Measurements from ENCODE around the gene NFIB. TPM values are rescaled to one million over a fixed set of nuclear protein-coding genes. Genes with fewer than 3 reads are reported as not detected.
A peak's percentile ranks its signal among the peaks of the same experiment; 100 is the strongest.

The NFIB gene
- total and polyA plus RNA-seq, 2 donors from 2014 or later: 15.6 to 112 TPM

DNA sequence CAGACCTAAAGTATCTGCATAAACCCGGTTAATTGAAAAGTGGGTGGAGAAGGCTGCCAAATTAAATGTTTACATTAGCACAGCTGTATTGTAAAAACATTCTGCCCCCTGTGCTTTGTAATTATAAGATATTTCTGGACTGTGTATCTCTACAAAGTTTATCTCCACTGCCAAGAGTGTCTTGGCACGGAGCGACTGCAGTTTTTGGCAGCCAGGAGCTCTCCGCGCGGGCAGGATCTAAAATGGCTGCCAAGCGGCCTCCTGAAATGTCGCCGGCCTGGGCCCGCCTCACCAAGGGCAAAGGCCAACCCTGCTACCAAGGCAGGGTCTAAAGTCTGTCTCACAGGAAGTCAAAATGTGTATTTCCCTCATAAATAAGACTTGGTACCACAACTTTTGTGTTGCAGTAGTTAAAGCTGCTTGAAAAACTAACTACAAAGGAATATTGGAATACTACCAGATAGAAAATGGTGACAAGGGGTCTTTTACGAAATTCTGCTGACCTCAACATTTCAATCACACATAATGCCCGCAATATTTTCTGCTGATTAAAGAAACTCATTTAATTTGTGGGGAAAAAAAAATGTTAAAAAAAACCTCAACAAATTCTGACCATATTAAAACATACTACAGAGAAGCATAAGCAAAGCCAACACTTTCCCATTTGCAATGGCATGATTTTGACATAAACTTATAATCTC, 110.4 kb downstream of the NFIB start:
- H3K36me3 ChIP-seq (ENCODE audit: control insufficient read depth in 2 of 3, insufficient read depth in 3 of 3, low read length in 3 of 3): no peaks in the 10 kb centered on the region
- H3K27me3 ChIP-seq (ENCODE audit: control insufficient read depth, insufficient read depth, low read length): no peaks in the 10 kb centered on the region
- no peaks in the 10 kb centered on the region for H3K9me3 ChIP-seq (ENCODE audit: control insufficient read depth in 2 of 3, insufficient read depth in 1 of 3, low read length in 3 of 3)
- H3K4me3 ChIP-seq (ENCODE audit: low read length in 3 of 3): peak overlapping the region in 1 of 3 donors; percentile 30
- H3K4me1 ChIP-seq (ENCODE audit: control insufficient read depth in 2 of 3, insufficient read depth in 2 of 3, low read depth in 1 of 3, low read length in 3 of 3): peaks cover 0 to 30% (median 5%) of the 10 kb centered on the region in 3 donors
- peak overlapping the region in 1 of 3 donors; percentile 4 for H3K9ac ChIP-seq (ENCODE audit: low read length in 3 of 3)
- intact Hi-C loops (cut with DNase I): no loop called here
- FAIRE-seq: no peak
- H3K27ac ChIP-seq (ENCODE audit: low read depth in 2 of 2, low read length in 2 of 2): peak overlapping the region; percentile 46 to 78
- DNase-seq: no peak
- no peak for TF ChIP-seq CTCF (IDR thresholded peaks at IDR 0.05; ENCODE audit: borderline replicate concordance, extremely low read depth, insufficient read depth)

DNA sequence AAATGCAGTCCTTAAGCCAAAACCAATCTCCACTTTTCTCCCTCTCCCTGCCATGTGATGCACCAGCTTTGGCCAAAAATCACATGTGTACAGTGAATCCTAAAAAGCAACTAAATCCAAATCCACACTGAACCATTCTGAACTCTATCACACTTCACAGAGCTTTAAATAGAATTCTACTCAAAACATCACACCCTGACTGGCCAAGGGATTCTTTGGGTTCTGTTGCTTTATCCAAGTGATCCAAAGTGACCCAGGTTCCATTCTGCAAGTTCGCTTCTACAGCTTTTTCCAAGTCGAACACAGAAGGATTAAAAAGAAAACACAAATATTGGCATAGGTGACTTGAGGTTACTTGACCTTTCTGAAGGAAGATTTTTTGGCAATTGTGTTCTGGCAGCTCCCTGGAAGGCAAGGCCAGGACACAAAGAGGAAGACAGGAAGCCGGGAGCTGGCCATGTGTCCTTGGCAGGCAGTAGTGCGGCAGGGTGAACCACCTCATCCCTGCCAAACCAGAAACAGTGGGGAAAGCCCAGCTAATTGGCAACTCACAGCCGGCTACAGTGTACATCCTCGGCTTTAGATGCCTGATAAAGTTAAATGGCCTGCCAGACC, 115.0 kb downstream of the NFIB start:
- intact Hi-C loops (cut with DNase I): no loop called here
- FAIRE-seq: no peak

DNA sequence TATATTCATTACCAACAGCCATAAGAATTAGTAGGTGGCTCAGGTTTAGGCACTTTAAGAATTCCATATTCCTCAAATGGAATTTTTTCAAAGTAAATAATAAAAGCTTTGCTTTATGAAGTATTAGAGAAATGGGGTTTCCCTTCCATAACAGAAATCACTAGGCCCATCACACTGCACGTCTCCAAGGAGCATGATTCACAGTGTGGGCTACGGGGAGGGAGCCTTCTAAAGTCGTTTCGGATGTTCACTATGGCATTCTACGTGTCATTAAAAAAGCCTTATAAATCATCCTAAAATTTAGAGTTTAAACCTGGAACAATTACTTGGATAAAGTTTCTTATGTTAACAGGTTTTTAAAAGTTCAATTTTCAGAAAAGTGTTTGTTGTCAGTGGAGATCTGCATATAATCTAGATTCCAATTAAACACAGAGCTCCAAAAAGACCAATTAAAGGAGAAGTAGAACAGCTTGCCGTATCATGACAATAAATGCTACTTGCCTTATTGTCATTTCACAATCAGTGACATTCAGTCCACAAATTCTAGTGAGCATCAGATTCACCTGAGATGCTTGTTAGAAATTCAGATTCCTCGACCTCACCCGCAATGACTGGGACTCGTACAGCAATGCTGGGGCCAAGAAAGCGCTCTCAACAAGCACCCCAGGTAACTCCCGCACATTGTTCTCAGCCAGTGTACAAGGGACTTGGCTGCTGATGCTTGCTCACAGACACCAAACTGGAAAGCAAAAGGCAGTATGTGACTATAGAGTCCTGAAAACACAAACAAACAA, 115.7 kb downstream of the NFIB start:
- no peak overlapping the region for H3K9ac ChIP-seq (ENCODE audit: low read length in 3 of 3)
- intact Hi-C loops (cut with DNase I): no loop called here

More for the DNA sequence above, 115.0 kb downstream of the NFIB start:
- Histone ChIP-seq H3K4me1 (ENCODE audit: control insufficient read depth in 2 of 3, insufficient read depth in 2 of 3, low read depth in 1 of 3, low read length in 3 of 3) (peaks cover 0 to 31% (median 2%) of the 10 kb centered on the region in 3 donors), H3K36me3 (ENCODE audit: control insufficient read depth in 2 of 3, insufficient read depth in 3 of 3, low read length in 3 of 3) (no peaks in the 10 kb centered on the region), H3K27me3 (ENCODE audit: control insufficient read depth, insufficient read depth, low read length) (no peaks in the 10 kb centered on the region), H3K9me3 (ENCODE audit: control insufficient read depth in 2 of 3, insufficient read depth in 1 of 3, low read length in 3 of 3) (no peaks in the 10 kb centered on the region), H3K4me3 (ENCODE audit: low read length in 3 of 3) (no peak overlapping the region), H3K27ac (ENCODE audit: low read depth in 2 of 2, low read length in 2 of 2) (no peak overlapping the region), H3K9ac (ENCODE audit: low read length in 3 of 3) (no peak overlapping the region)
- no peak for TF ChIP-seq CTCF (IDR thresholded peaks at IDR 0.05; ENCODE audit: borderline replicate concordance, extremely low read depth, insufficient read depth)
- DNase-seq: no peak

More for the DNA sequence above, 115.7 kb downstream of the NFIB start:
- H3K9me3 ChIP-seq (ENCODE audit: control insufficient read depth in 2 of 3, insufficient read depth in 1 of 3, low read length in 3 of 3): no peaks in the 10 kb centered on the region
- H3K27ac ChIP-seq (ENCODE audit: low read depth in 2 of 2, low read length in 2 of 2): no peak overlapping the region
- DNase-seq (no peak), FAIRE-seq (no peak)
- H3K4me3 ChIP-seq (ENCODE audit: low read length in 3 of 3): no peak overlapping the region
- H3K27me3 ChIP-seq (ENCODE audit: control insufficient read depth, insufficient read depth, low read length): no peaks in the 10 kb centered on the region
- H3K4me1 ChIP-seq (ENCODE audit: control insufficient read depth in 2 of 3, insufficient read depth in 2 of 3, low read depth in 1 of 3, low read length in 3 of 3): peaks cover 0 to 31% (median 2%) of the 10 kb centered on the region in 3 donors
- TF ChIP-seq CTCF (IDR thresholded peaks at IDR 0.05; ENCODE audit: borderline replicate concordance, extremely low read depth, insufficient read depth): no peak
- no peaks in the 10 kb centered on the region for H3K36me3 ChIP-seq (ENCODE audit: control insufficient read depth in 2 of 3, insufficient read depth in 3 of 3, low read length in 3 of 3)

Measured in kidney (tissue), 14 donors.